Osteoblast (primary cell): ENCODE data around the gene LHX2. TPM values are rescaled to one million over a fixed set of nuclear protein-coding genes. Genes with fewer than 3 reads are reported as not detected.
A peak's percentile ranks its signal among the peaks of the same experiment; 100 is the strongest.

Experiments
- DNase-seq: peaks from one replicate; pipeline ENCODE4 v3.0.0; 2011; ENCODE audit warnings: low spot score, mixed read lengths; ENCODE audit not compliant: insufficient read length; ENCODE audit errors: missing footprints
- H2AFZ ChIP-seq: 2 replicates; pipeline ENCODE4 v1.6.0; 2011; ENCODE audit warnings: mild to moderate bottlenecking, low read length
- H3K27ac ChIP-seq: 2 replicates; pipeline ENCODE4 v1.5.1; 2011; ENCODE audit warnings: mild to moderate bottlenecking, low read depth, low read length, moderate library complexity
- H3K27me3 ChIP-seq: 2 replicates; pipeline ENCODE4 v1.6.0; 2012; ENCODE audit warnings: mild to moderate bottlenecking, control low read depth, inconsistent platforms, low read length, moderate library complexity; ENCODE audit not compliant: insufficient read depth
- H3K36me3 ChIP-seq: 2 replicates; pipeline ENCODE4 v1.5.1; 2011; ENCODE audit warnings: mild to moderate bottlenecking, low read length, control low read depth, moderate library complexity; ENCODE audit not compliant: insufficient read depth
- H3K4me1 ChIP-seq: 2 replicates; pipeline ENCODE4 v1.5.1; 2011; ENCODE audit warnings: mild to moderate bottlenecking, low read length, control low read depth, moderate library complexity; ENCODE audit not compliant: insufficient read depth
- H3K4me2 ChIP-seq: 2 replicates; pipeline ENCODE4 v1.6.0; 2011; ENCODE audit warnings: mild to moderate bottlenecking, low read length; ENCODE audit not compliant: insufficient read depth
- H3K4me3 ChIP-seq: fragments of 200-600 bp; sonication (generic); 3 replicates; pipeline ENCODE4 v1.5.1; 2012; ENCODE audit warnings: mild to moderate bottlenecking, low read length, inconsistent platforms; ENCODE audit not compliant: insufficient read depth
- H3K79me2 ChIP-seq: 2 replicates; pipeline ENCODE4 v1.6.0; 2012; ENCODE audit warnings: mild to moderate bottlenecking, low read length, control low read depth, inconsistent platforms; ENCODE audit not compliant: insufficient read depth
- H3K9me3 ChIP-seq: 2 replicates; pipeline ENCODE4 v1.5.1; 2011; ENCODE audit warnings: low read depth, low read length, control low read depth
- H4K20me1 ChIP-seq: 2 replicates; pipeline ENCODE4 v1.6.0; 2012; ENCODE audit warnings: mild to moderate bottlenecking, low read length, control low read depth; ENCODE audit not compliant: insufficient read depth
- total RNA-seq: library from RNA; depleted of rRNA; stranded (reverse); fragments of >200 nt; gene quantifications from 2 replicates; pipeline ENCODE4 v1.2.3, GENCODE V29; 2012
- TF ChIP-seq, protein P1 (sequence below): IDR thresholded peaks from 2 replicates; pipeline ENCODE4 v1.5.1; 2011; ENCODE audit warnings: mild to moderate bottlenecking, low read depth, low read length, moderate library complexity; ENCODE audit errors: extremely low read depth

Gene LHX2
- total RNA-seq, 1 donor: not detected

DNA sequence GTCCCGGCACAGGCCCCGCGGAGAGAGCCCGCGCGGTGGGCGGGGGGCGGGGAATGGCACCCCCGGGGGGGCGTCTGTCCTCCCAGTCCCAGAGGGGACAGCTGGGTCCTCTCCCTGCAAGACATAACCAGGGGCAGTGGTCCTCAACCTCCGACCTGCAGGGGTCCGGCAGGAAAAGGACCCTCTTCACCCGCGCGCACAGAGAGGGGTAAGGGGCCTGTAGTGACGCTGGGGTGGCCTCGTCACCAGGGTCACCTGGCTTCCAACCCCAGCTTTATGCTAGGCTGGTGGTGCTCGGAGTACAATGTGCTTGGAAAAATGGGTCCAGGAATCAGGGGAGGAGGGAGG is 34.2 kb downstream of the LHX2 start:
- Histone ChIP-seq H4K20me1 (no peaks in the 10 kb centered on the region), H3K36me3 (no peaks in the 10 kb centered on the region), H3K27ac (no peak overlapping the region), H3K4me3 (peak overlapping the region; percentile 61), H3K4me2 (peak overlapping the region; percentile 65), H3K9me3 (no peaks in the 10 kb centered on the region), H3K27me3 (peaks cover 81% of the 10 kb centered on the region), H3K79me2 (no peaks in the 10 kb centered on the region), H2AFZ (no peak overlapping the region), H3K4me1 (peaks cover 10% of the 10 kb centered on the region)
- no peak for DNase-seq
- TF ChIP-seq, protein P1, sequence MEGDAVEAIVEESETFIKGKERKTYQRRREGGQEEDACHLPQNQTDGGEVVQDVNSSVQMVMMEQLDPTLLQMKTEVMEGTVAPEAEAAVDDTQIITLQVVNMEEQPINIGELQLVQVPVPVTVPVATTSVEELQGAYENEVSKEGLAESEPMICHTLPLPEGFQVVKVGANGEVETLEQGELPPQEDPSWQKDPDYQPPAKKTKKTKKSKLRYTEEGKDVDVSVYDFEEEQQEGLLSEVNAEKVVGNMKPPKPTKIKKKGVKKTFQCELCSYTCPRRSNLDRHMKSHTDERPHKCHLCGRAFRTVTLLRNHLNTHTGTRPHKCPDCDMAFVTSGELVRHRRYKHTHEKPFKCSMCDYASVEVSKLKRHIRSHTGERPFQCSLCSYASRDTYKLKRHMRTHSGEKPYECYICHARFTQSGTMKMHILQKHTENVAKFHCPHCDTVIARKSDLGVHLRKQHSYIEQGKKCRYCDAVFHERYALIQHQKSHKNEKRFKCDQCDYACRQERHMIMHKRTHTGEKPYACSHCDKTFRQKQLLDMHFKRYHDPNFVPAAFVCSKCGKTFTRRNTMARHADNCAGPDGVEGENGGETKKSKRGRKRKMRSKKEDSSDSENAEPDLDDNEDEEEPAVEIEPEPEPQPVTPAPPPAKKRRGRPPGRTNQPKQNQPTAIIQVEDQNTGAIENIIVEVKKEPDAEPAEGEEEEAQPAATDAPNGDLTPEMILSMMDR: no peak

DNA sequence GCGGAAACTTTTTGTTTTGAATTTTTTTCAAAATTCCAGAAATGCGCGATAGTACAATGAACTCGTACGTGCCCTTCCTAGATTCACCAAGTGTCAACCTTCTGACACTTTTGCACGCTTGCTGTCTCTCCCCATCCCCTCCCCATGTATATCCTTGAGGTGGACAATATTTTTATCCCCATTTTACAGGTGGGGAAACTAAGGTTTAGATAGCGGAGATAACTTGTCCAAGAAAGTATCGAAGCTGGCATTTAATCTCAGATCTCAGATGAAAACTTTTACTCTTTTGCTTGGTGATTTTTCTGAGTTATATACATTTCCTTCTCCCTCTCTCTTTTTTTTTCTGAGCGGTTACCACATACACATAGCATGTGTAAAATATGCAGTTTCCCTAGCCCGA is 34.6 kb downstream of the LHX2 start:
- TF ChIP-seq, protein P1: no peak
- no peak overlapping the region for H2AFZ ChIP-seq
- no peak for DNase-seq
- peaks cover 8% of the 10 kb centered on the region for H3K4me1 ChIP-seq
- no peaks in the 10 kb centered on the region for H3K36me3 ChIP-seq
- no peaks in the 10 kb centered on the region for H4K20me1 ChIP-seq
- H3K79me2 ChIP-seq: no peaks in the 10 kb centered on the region
- no peak overlapping the region for H3K4me3 ChIP-seq
- H3K27me3 ChIP-seq: peaks cover 84% of the 10 kb centered on the region
- H3K27ac ChIP-seq: no peak overlapping the region
- H3K9me3 ChIP-seq: no peaks in the 10 kb centered on the region
- no peak overlapping the region for H3K4me2 ChIP-seq

DNA sequence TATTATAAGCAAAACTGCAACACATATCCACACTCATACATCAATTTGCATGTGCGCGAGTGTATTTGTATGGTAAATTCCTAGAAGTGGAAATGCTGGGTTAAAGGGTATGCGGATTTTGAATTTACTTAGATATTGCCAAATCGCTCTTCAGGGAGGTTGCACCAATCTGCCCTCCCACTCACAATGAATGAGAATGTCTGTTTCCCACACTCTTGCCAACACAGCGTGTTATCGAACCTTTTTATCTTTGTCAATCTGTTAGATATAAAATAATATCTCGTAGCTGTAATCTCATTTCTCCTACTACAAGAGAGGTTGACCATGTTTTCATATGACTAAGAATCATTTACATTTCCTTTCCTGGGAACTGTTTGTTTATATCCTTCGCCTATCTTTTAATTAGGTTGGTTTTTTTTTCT is 35.7 kb downstream of the LHX2 start:
- Histone ChIP-seq H3K4me2 (no peak overlapping the region), H3K27me3 (peaks cover 86% of the 10 kb centered on the region), H4K20me1 (no peaks in the 10 kb centered on the region), H3K4me3 (no peak overlapping the region), H3K36me3 (no peaks in the 10 kb centered on the region), H3K27ac (no peak overlapping the region), H3K9me3 (no peaks in the 10 kb centered on the region), H3K4me1 (peaks cover 3% of the 10 kb centered on the region), H2AFZ (no peak overlapping the region), H3K79me2 (no peaks in the 10 kb centered on the region)
- peak; percentile 69 for DNase-seq
- TF ChIP-seq, protein P1: no peak

DNA sequence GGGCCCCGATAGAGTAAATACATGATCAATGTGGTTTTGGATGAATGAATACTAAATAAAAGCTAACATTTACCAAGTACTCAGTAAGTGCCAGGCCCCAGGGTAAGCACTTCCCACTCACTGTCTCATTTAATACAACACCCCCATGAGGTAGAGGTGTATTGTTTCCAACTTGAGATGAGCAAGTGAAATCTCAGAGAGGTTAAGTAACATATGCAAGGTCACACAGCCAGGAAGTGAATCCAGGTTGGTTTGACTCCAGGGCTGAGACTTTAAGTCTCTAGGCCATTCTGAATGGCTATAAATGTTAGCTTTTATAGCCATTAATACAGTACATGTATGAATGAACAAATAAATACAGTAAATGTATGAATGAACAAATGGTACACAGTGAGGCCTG is 39.4 kb downstream of the LHX2 start:
- Histone ChIP-seq H3K79me2 (no peaks in the 10 kb centered on the region), H3K4me3 (no peak overlapping the region), H3K4me2 (no peak overlapping the region), H2AFZ (no peak overlapping the region), H3K27me3 (peaks cover 77% of the 10 kb centered on the region), H3K27ac (no peak overlapping the region), H3K4me1 (peaks cover 7% of the 10 kb centered on the region), H4K20me1 (peaks cover 5% of the 10 kb centered on the region), H3K9me3 (no peaks in the 10 kb centered on the region), H3K36me3 (no peaks in the 10 kb centered on the region)
- TF ChIP-seq, protein P1: no peak
- DNase-seq: no peak
